Endothelial cell of umbilical vein (primary cell): Measurements from ENCODE around the gene HAND1. TPM values are rescaled to one million over a fixed set of nuclear protein-coding genes. Genes with fewer than 3 reads are reported as not detected.

Experiments used
- BruUV-seq: library from RNA; stranded (reverse); fragments of 400-500 nt; replicated peaks from 2 replicates; lab custom pipeline; 2021; lab: Mats Ljungman, UMichigan
- CTCF ChIA-PET: fragments of 300-600, 350-600 bp; sonication (Branson Sonifier 250); formaldehyde crosslinking; loops from one replicate; lab custom pipeline; 2021; ENCODE audit warnings: antibody characterized with exemption, inconsistent platforms; lab: Charles Lee
- POLR2A ChIA-PET: fragments of 300-600, 350-600 bp; sonication (Branson Sonifier 250); formaldehyde crosslinking; loops from one replicate; lab custom pipeline; 2021; ENCODE audit warnings: antibody characterized with exemption, inconsistent platforms; lab: Charles Lee
- DNase-seq: peaks from one replicate; pipeline ENCODE4 v3.0.0-alpha.2; 2011; ENCODE audit warnings: low read depth, low spot score
- FAIRE-seq: peaks from 2 replicates; lab custom pipeline; 2011; peaks lifted over from hg19 to GRCh38; lab: Jason Lieb, UNC
- H2AFZ ChIP-seq: 2 replicates; pipeline ENCODE4 v1.6.0; 2012; ENCODE audit warnings: low read depth, low read length, control low read depth, inconsistent platforms
- H3K27ac ChIP-seq: 2 replicates; pipeline ENCODE4 v1.5.1; 2011; ENCODE audit warnings: low read depth, mild to moderate bottlenecking, control low read depth, low read length, moderate library complexity; ENCODE audit not compliant: insufficient read depth
- H3K27me3 ChIP-seq, 2 experiments: 2 replicates each; pipeline versions ENCODE4 v1.6.0 to v1.6.1; 2011; ENCODE audit warnings: low read length in 2 of 2, mixed read lengths in 1 of 2; ENCODE audit not compliant: control insufficient read depth in 2 of 2, insufficient read depth in 2 of 2
- H3K36me3 ChIP-seq, 2 experiments: 2 replicates in 1 of 2; 3 replicates in 1 of 2; pipeline ENCODE4 v1.5.1; 2011; ENCODE audit warnings: low read length in 2 of 2, mild to moderate bottlenecking in 1 of 2, moderate library complexity in 1 of 2; ENCODE audit not compliant: control insufficient read depth in 2 of 2, insufficient read depth in 2 of 2; ENCODE audit errors: extremely low read depth in 1 of 2
- H3K4me1 ChIP-seq: 3 replicates; pipeline ENCODE4 v1.5.1; 2011; ENCODE audit warnings: mild to moderate bottlenecking, low read length; ENCODE audit not compliant: control insufficient read depth, insufficient read depth; ENCODE audit errors: extremely low read depth
- H3K4me2 ChIP-seq: 2 replicates; pipeline ENCODE4 v1.6.1; 2011; ENCODE audit warnings: low read length, control low read depth, mixed read lengths; ENCODE audit not compliant: insufficient read depth
- H3K4me3 ChIP-seq, 3 experiments: fragments of 200-600 bp in 1 of 3; sonication (generic), shearing (Covaris generic) in 1 of 3; replicated peaks in 1 of 3; 2 replicates each; pipeline ENCODE4 v1.5.1; 2011 to 2016; ENCODE audit warnings: control low read depth in 3 of 3, low read length in 3 of 3, mild to moderate bottlenecking in 2 of 3, inconsistent platforms in 1 of 3, low read depth in 1 of 3, moderate library complexity in 1 of 3; ENCODE audit not compliant: insufficient read depth in 1 of 3
- H3K79me2 ChIP-seq: 2 replicates; pipeline ENCODE4 v1.6.0; 2012; ENCODE audit warnings: low read length, inconsistent platforms; ENCODE audit not compliant: control insufficient read depth, insufficient read depth
- H3K9ac ChIP-seq: replicated peaks from 2 replicates; pipeline ENCODE3; 2011; ENCODE audit warnings: low read length, control low read depth; ENCODE audit not compliant: insufficient read depth; ENCODE audit errors: extremely low read depth
- H3K9me1 ChIP-seq: replicated peaks from 3 replicates; pipeline ENCODE4 v1.6.0; 2011; ENCODE audit warnings: mild to moderate bottlenecking, low read length; ENCODE audit not compliant: control insufficient read depth, insufficient read depth; ENCODE audit errors: extremely low read depth
- H3K9me3 ChIP-seq: replicated peaks from 2 replicates; pipeline ENCODE4 v1.5.1; 2012; ENCODE audit warnings: low read length, inconsistent platforms; ENCODE audit not compliant: control insufficient read depth, insufficient read depth
- H4K20me1 ChIP-seq: replicated peaks from 2 replicates; pipeline ENCODE3; 2011; ENCODE audit warnings: mild to moderate bottlenecking, low read length; ENCODE audit not compliant: control insufficient read depth, insufficient read depth; ENCODE audit errors: extremely low read depth
- FOS ChIP-seq: IDR thresholded peaks from 2 replicates; pipeline ENCODE4 v1.6.1; 2011; ENCODE audit warnings: mild to moderate bottlenecking, low read length, moderate library complexity, borderline replicate concordance; ENCODE audit not compliant: insufficient read depth
- GATA2 ChIP-seq: IDR thresholded peaks from 2 replicates; pipeline ENCODE4 v1.7.0; 2011; ENCODE audit warnings: low read depth, mild to moderate bottlenecking, moderate library complexity, mixed read lengths, low read length; ENCODE audit not compliant: insufficient read length, insufficient read depth
- JUN ChIP-seq: IDR thresholded peaks from 2 replicates; pipeline ENCODE4 v1.6.1; 2011; ENCODE audit warnings: borderline replicate concordance, low read depth; ENCODE audit not compliant: insufficient read length, insufficient read depth
- POLR2A ChIP-seq: IDR thresholded peaks from 2 replicates; pipeline ENCODE4 v1.6.1; 2012; ENCODE audit warnings: low read depth, mild to moderate bottlenecking, control low read depth, low read length
- POLR2AphosphoS5 ChIP-seq: IDR thresholded peaks from 2 replicates; pipeline ENCODE4 v1.6.1; 2012; ENCODE audit warnings: low read depth, mild to moderate bottlenecking, control low read depth, low read length, moderate library complexity; ENCODE audit not compliant: insufficient read depth
- dilution Hi-C: fragments of 300-500 bp; cut with MboI; formaldehyde crosslinking; loops from one replicate; pipeline ENCODE4 v1.15.0; 2019; ENCODE audit warnings: low sequenced_read_pairs; ENCODE audit not compliant: extremely low pct_ligation_motif_present
- intact Hi-C: fragments of 100-400 bp; cut with micrococcal nuclease; formaldehyde crosslinking; loops from one replicate; pipeline ENCODE4 v1.10.0; 2022
- polyA plus RNA-seq, 4 experiments: library from polyadenylated mRNA; depleted of rRNA in 3 of 4; stranded (reverse) in 3 of 4; unstranded in 1 of 4; fragments of >200 nt; gene quantifications; 2 replicates each; pipeline versions ENCODE4 v1.2.1 to v1.2.3, GENCODE V29; 2011 to 2012; ENCODE audit warnings: missing spikeins in 1 of 4
- total RNA-seq: library from RNA; stranded (reverse); gene quantifications from 2 replicates; pipeline ENCODE4 v1.2.3, GENCODE V29; 2021
- TF ChIP-seq, protein P1 (sequence below), 2 donors: IDR thresholded peaks; 1 replicate in 1 of 2; 2 replicates in 1 of 2; pipeline ENCODE4 v1.5.1; 2011; ENCODE audit warnings: low read length in 2 of 2, mild to moderate bottlenecking in 2 of 2, moderate library complexity in 2 of 2, control low read depth in 1 of 2, inconsistent platforms in 1 of 2, low read depth in 1 of 2; ENCODE audit not compliant: insufficient read depth in 1 of 2; ENCODE audit errors: extremely low read depth in 1 of 2

The HAND1 gene
- total and polyA plus RNA-seq, 2 donors (not counting 3 experiments of a cell fraction or from before 2014, with no cell fraction given) = not detected

DNA sequence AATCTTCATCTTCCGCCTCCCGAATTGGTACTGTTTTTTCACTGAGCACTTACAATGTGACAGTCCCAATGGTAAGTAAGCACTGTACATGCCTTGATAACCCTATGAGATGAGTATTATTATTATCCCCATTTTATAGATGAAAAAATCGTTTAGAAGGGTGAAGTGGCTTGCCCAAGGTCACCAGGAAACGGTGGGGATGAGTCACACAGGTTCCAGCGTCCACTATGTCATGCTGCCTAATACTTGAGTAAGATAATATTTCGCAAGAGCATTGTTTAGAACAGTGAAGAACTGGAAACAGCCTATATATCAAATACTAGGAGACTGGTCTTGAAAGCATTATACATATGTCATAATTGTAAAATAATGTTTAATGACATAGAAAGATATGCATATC lies 12.9 kb downstream of the HAND1 start:
- TF ChIP-seq, protein P1, sequence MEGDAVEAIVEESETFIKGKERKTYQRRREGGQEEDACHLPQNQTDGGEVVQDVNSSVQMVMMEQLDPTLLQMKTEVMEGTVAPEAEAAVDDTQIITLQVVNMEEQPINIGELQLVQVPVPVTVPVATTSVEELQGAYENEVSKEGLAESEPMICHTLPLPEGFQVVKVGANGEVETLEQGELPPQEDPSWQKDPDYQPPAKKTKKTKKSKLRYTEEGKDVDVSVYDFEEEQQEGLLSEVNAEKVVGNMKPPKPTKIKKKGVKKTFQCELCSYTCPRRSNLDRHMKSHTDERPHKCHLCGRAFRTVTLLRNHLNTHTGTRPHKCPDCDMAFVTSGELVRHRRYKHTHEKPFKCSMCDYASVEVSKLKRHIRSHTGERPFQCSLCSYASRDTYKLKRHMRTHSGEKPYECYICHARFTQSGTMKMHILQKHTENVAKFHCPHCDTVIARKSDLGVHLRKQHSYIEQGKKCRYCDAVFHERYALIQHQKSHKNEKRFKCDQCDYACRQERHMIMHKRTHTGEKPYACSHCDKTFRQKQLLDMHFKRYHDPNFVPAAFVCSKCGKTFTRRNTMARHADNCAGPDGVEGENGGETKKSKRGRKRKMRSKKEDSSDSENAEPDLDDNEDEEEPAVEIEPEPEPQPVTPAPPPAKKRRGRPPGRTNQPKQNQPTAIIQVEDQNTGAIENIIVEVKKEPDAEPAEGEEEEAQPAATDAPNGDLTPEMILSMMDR (IDR thresholded peaks at IDR 0.05; ENCODE audit: extremely low read depth in 1 of 2, insufficient read depth in 1 of 2, low read depth in 1 of 2, low read length in 2 of 2) = no peak
- TF ChIP-seq POLR2A (no peak), FOS (peak; percentile 20), POLR2AphosphoS5 (no peak)
- Histone ChIP-seq H3K27ac (no peak overlapping the region), H2AFZ (no peak overlapping the region), H3K9ac (no peak overlapping the region), H4K20me1 (no peaks in the 10 kb centered on the region), H3K9me3 (no peaks in the 10 kb centered on the region), H3K36me3 (no peaks in the 10 kb centered on the region), H3K27me3 (peaks cover 8 to 10% of the 10 kb centered on the region in 2 experiments), H3K4me1 (no peaks in the 10 kb centered on the region), H3K4me3 (no peak overlapping the region), H3K4me2 (no peak overlapping the region), H3K9me1 (no peaks in the 10 kb centered on the region), H3K79me2 (no peaks in the 10 kb centered on the region)
- POLR2A ChIA-PET = no interaction called here
- BruUV-seq = no TSS peak
- CTCF ChIA-PET = interaction anchor here (2.2 to 2.5 kb wide), 3 partner anchors 43 to 393 kb away, joined by 9 to 11 read pairs (median 10); no protein-coding TSS in a partner anchor
- intact Hi-C loops = no loop called here
- dilution Hi-C loops = no loop called here
- FAIRE-seq (no peak), DNase-seq (no peak)

DNA sequence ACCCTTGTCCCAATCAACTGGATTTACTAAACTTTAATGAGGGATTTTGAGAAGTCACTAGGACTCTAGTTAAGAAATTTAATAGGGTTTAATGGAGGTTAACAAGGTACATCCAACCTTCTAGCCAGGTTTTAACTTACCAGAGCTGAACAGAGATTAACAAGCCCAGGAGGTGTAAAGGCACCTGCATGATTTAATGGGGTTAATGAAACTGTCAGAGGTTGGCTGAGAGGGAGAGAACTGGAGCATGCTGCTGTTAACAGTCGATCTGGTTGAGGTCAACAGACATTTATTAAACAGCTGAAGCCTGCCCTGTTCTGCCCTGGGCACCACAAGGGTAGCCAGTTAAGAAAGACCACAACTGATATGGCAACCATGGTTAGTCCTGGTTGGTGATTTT lies 13.6 kb downstream of the HAND1 start:
- no TSS peak for BruUV-seq
- H3K27ac ChIP-seq = no peak overlapping the region
- no peaks in the 10 kb centered on the region for H4K20me1 ChIP-seq
- no peak overlapping the region for H3K4me3 ChIP-seq
- H3K79me2 ChIP-seq = no peaks in the 10 kb centered on the region
- no peaks in the 10 kb centered on the region for H3K36me3 ChIP-seq
- no peak overlapping the region for H3K9ac ChIP-seq
- H3K4me2 ChIP-seq = no peak overlapping the region
- intact Hi-C loops = no loop called here
- dilution Hi-C loops = no loop called here
- no peaks in the 10 kb centered on the region for H3K9me3 ChIP-seq
- no peak overlapping the region for H2AFZ ChIP-seq
- no peak for DNase-seq
- TF ChIP-seq, protein P1 (IDR thresholded peaks at IDR 0.05; ENCODE audit: extremely low read depth in 1 of 2, insufficient read depth in 1 of 2, low read depth in 1 of 2, low read length in 2 of 2) = no peak
- TF ChIP-seq JUN = no peak
- no peak for TF ChIP-seq POLR2A
- TF ChIP-seq GATA2 = no peak
- TF ChIP-seq POLR2AphosphoS5 = no peak
- no peaks in the 10 kb centered on the region for H3K9me1 ChIP-seq
- FAIRE-seq = no peak
- POLR2A ChIA-PET = no interaction called here
- H3K27me3 ChIP-seq = peaks cover 5 to 7% of the 10 kb centered on the region in 2 experiments
- H3K4me1 ChIP-seq = no peaks in the 10 kb centered on the region
- CTCF ChIA-PET = interaction anchor here (1.0 to 2.2 kb wide), 2 partner anchors 56 to 490 kb away, joined by 3 to 8 read pairs; no protein-coding TSS in a partner anchor
